Astrocyte (in vitro differentiated cells and primary cell): ENCODE data around the gene EPHB1. TPM values are rescaled to one million over a fixed set of nuclear protein-coding genes. Genes with fewer than 3 reads are reported as not detected.

Experiments used
- DNase-seq: peaks from one replicate; pipeline ENCODE4 v3.0.0-alpha.2; 2010; ENCODE audit warnings: low read depth
- FAIRE-seq: peaks from 2 replicates; lab custom pipeline; 2011; peaks lifted over from hg19 to GRCh38; lab: Jason Lieb, UNC
- H2AFZ ChIP-seq: 2 replicates; pipeline ENCODE4 v1.6.0; 2012; ENCODE audit warnings: low read depth, low read length, inconsistent platforms
- H3K27ac ChIP-seq: 2 replicates; pipeline ENCODE4 v1.5.1; 2011; ENCODE audit warnings: low read depth, low read length, inconsistent platforms
- H3K27me3 ChIP-seq: 2 replicates; pipeline ENCODE4 v1.6.0; 2011; ENCODE audit warnings: low read length, inconsistent platforms; ENCODE audit not compliant: insufficient read depth
- H3K36me3 ChIP-seq: 2 replicates; pipeline ENCODE4 v1.5.1; 2011; ENCODE audit warnings: low read length, inconsistent platforms; ENCODE audit not compliant: insufficient read depth
- H3K4me1 ChIP-seq: 2 replicates; pipeline ENCODE4 v1.5.1; 2011; ENCODE audit warnings: low read length, inconsistent platforms; ENCODE audit not compliant: insufficient read depth
- H3K4me2 ChIP-seq: 2 replicates; pipeline ENCODE4 v1.6.0; 2012; ENCODE audit warnings: low read length, inconsistent platforms
- H3K4me3 ChIP-seq: 2 replicates; pipeline ENCODE4 v1.5.1; 2011; ENCODE audit warnings: low read depth, mild to moderate bottlenecking, low read length, inconsistent platforms; ENCODE audit not compliant: insufficient read depth
- H3K79me2 ChIP-seq: 2 replicates; pipeline ENCODE4 v1.6.0; 2012; ENCODE audit warnings: mild to moderate bottlenecking, low read length, inconsistent platforms; ENCODE audit not compliant: insufficient read depth
- H3K9ac ChIP-seq: 2 replicates; pipeline ENCODE4 v1.6.0; 2012; ENCODE audit warnings: mild to moderate bottlenecking, low read length, inconsistent platforms
- H3K9me3 ChIP-seq: 2 replicates; pipeline ENCODE4 v1.5.1; 2012; ENCODE audit warnings: low read depth, mild to moderate bottlenecking, low read length, inconsistent platforms; ENCODE audit not compliant: insufficient read depth
- H4K20me1 ChIP-seq: 2 replicates; pipeline ENCODE4 v1.6.0; 2012; ENCODE audit warnings: low read length, inconsistent platforms; ENCODE audit not compliant: insufficient read depth
- H3K27ac Mint-ChIP-seq: one replicate; pipeline ENCODE4 v1.8.0; 2021; ENCODE audit warnings: mild to moderate bottlenecking, mixed read lengths; ENCODE audit not compliant: unreplicated experiment
- H3K27me3 Mint-ChIP-seq: one replicate; pipeline ENCODE4 v1.8.0; 2021; ENCODE audit warnings: low read depth, mixed read lengths; ENCODE audit not compliant: unreplicated experiment
- H3K36me3 Mint-ChIP-seq: one replicate; pipeline ENCODE4 v1.8.0; 2021; ENCODE audit warnings: low read depth, mixed read lengths; ENCODE audit not compliant: unreplicated experiment
- H3K4me1 Mint-ChIP-seq: one replicate; pipeline ENCODE4 v1.8.0; 2021; ENCODE audit warnings: low read depth, mixed read lengths; ENCODE audit not compliant: unreplicated experiment
- H3K4me3 Mint-ChIP-seq: one replicate; pipeline ENCODE4 v1.8.0; 2021; ENCODE audit warnings: mild to moderate bottlenecking, moderate library complexity, mixed read lengths; ENCODE audit not compliant: unreplicated experiment
- H3K9me3 Mint-ChIP-seq: one replicate; pipeline ENCODE4 v1.8.0; 2021; ENCODE audit warnings: mild to moderate bottlenecking, mixed read lengths; ENCODE audit not compliant: unreplicated experiment
- CTCF ChIP-seq: IDR thresholded peaks from 2 replicates; pipeline ENCODE4 v1.5.1; 2011; ENCODE audit warnings: low read depth, mild to moderate bottlenecking, inconsistent platforms, low read length, moderate library complexity; ENCODE audit not compliant: insufficient read depth
- EZH2 ChIP-seq: IDR thresholded peaks from 2 replicates; pipeline ENCODE4 v1.6.1; 2012; ENCODE audit warnings: mild to moderate bottlenecking, low read length, inconsistent platforms; ENCODE audit not compliant: insufficient read depth
- total RNA-seq: library from RNA; stranded (reverse); gene quantifications from 2 replicates; pipeline ENCODE4 v1.2.1, GENCODE V29; 2021

The EPHB1 gene
- total RNA-seq, 1 donor from 2014 or later = 4.1 TPM

- Histone ChIP-seq H4K20me1 (no peaks in the 10 kb centered on the region), H3K9me3 (no peaks in the 10 kb centered on the region), H3K36me3 (no peaks in the 10 kb centered on the region), H2AFZ (no peak overlapping the region), H3K4me3 (no peak overlapping the region), H3K9ac (no peak overlapping the region), H3K27ac (no peak overlapping the region), H3K4me2 (no peak overlapping the region), H3K4me1 (peaks cover 5% of the 10 kb centered on the region), H3K27me3 (peaks cover 9% of the 10 kb centered on the region), H3K79me2 (no peaks in the 10 kb centered on the region)
- Mint-ChIP-seq H3K9me3 (peaks cover 2% of the 10 kb centered on the region), H3K36me3 (peaks cover under 1% of the 10 kb centered on the region), H3K27ac (no peak overlapping the region), H3K4me1 (peaks cover under 1% of the 10 kb centered on the region), H3K27me3 (peaks cover 50% of the 10 kb centered on the region), H3K4me3 (no peak overlapping the region)
- DNase-seq (no peak), FAIRE-seq (no peak)
- TF ChIP-seq CTCF = no peak
- no peak for TF ChIP-seq EZH2
These were observed 3.1 kb upstream of the EPHB1 start for GRCh38 chr3:134791992-134792391.

- no peaks in the 10 kb centered on the region for H3K9me3 ChIP-seq
- H3K4me1 ChIP-seq = peaks cover 12% of the 10 kb centered on the region
- Mint-ChIP-seq H3K27ac (no peak overlapping the region), H3K36me3 (peaks cover 2% of the 10 kb centered on the region), H3K9me3 (peaks cover 2% of the 10 kb centered on the region), H3K4me3 (no peak overlapping the region), H3K27me3 (peaks cover 57% of the 10 kb centered on the region), H3K4me1 (peaks cover 5% of the 10 kb centered on the region)
- TF ChIP-seq CTCF (no peak), EZH2 (no peak)
- DNase-seq (no peak), FAIRE-seq (no peak)
- no peaks in the 10 kb centered on the region for H3K36me3 ChIP-seq
- H3K27ac ChIP-seq = no peak overlapping the region
- no peaks in the 10 kb centered on the region for H4K20me1 ChIP-seq
- no peak overlapping the region for H2AFZ ChIP-seq
- no peak overlapping the region for H3K9ac ChIP-seq
- no peak overlapping the region for H3K4me2 ChIP-seq
- no peak overlapping the region for H3K4me3 ChIP-seq
- H3K79me2 ChIP-seq = no peaks in the 10 kb centered on the region
- peaks cover 16% of the 10 kb centered on the region for H3K27me3 ChIP-seq
These were observed 2.4 kb upstream of the EPHB1 start for GRCh38 chr3:134792700-134793099.

- Histone ChIP-seq H3K9me3 (no peaks in the 10 kb centered on the region), H4K20me1 (no peaks in the 10 kb centered on the region), H3K27ac (no peak overlapping the region), H3K9ac (no peak overlapping the region), H3K4me2 (no peak overlapping the region), H3K79me2 (no peaks in the 10 kb centered on the region), H3K4me1 (peaks cover 14% of the 10 kb centered on the region), H3K27me3 (peaks cover 21% of the 10 kb centered on the region), H3K36me3 (no peaks in the 10 kb centered on the region), H2AFZ (no peak overlapping the region), H3K4me3 (no peak overlapping the region)
- TF ChIP-seq EZH2 = no peak
- FAIRE-seq (no peak), DNase-seq (no peak)
- Mint-ChIP-seq H3K4me1 (peaks cover 5% of the 10 kb centered on the region), H3K27me3 (peaks cover 65% of the 10 kb centered on the region), H3K27ac (no peak overlapping the region), H3K4me3 (no peak overlapping the region), H3K9me3 (peaks cover 2% of the 10 kb centered on the region), H3K36me3 (peaks cover 2% of the 10 kb centered on the region)
These were observed 1.5 kb upstream of the EPHB1 start for GRCh38 chr3:134793562-134793961.
